ENCODE results near the gene KTN1. TPM values are rescaled to one million over a fixed set of nuclear protein-coding genes. Genes with fewer than 3 reads are reported as not detected.

KTN1 gene
- total and polyA plus RNA-seq, 9 donors, result 84.4 to 144 (median 118) TPM

GRCh38 chr14:55571125-55571889 lies 8.7 kb upstream of the KTN1 start:
- 95 to 99% (median 96%) methylated on average over 7 of the region's 7 CpGs for WGBS, 3 donors
- no peak for DNase-seq
- H3K4me3 ChIP-seq, result no peak overlapping the region
- no peaks in the 10 kb centered on the region for H3K27me3 ChIP-seq
- no peak overlapping the region for H3K27ac ChIP-seq
- H3K36me3 ChIP-seq, result no peaks in the 10 kb centered on the region
- intact Hi-C loops (cut with DNase I), result no loop called here
- TF ChIP-seq, protein P1, sequence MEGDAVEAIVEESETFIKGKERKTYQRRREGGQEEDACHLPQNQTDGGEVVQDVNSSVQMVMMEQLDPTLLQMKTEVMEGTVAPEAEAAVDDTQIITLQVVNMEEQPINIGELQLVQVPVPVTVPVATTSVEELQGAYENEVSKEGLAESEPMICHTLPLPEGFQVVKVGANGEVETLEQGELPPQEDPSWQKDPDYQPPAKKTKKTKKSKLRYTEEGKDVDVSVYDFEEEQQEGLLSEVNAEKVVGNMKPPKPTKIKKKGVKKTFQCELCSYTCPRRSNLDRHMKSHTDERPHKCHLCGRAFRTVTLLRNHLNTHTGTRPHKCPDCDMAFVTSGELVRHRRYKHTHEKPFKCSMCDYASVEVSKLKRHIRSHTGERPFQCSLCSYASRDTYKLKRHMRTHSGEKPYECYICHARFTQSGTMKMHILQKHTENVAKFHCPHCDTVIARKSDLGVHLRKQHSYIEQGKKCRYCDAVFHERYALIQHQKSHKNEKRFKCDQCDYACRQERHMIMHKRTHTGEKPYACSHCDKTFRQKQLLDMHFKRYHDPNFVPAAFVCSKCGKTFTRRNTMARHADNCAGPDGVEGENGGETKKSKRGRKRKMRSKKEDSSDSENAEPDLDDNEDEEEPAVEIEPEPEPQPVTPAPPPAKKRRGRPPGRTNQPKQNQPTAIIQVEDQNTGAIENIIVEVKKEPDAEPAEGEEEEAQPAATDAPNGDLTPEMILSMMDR (IDR thresholded peaks at IDR 0.05), result no peak
- no peak for TF ChIP-seq EP300 (IDR thresholded peaks at IDR 0.05)
- no peak for TF ChIP-seq POLR2A (IDR thresholded peaks at IDR 0.05)
- no peaks in the 10 kb centered on the region for H3K9me3 ChIP-seq
- H3K4me1 ChIP-seq (ENCODE audit: insufficient read depth), result no peaks in the 10 kb centered on the region

DNA sequence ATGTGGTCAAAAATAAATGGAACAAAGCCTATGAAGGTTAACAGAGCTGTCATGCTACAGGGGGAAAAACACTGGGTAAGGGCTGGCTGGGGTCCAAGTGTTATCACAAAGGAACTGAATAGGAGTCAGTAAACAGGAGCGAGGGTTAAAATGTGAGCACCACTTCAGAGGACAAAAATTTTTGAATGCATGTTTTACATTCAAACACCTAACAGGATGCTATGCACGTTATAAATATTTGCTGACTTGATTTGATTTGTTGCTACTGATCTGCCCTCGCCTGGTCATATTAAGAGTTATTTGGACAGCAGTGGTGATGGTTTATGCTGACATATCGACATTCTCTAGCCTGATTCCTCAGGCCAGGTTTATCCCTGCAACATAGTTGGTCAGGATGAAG lies 7.4 kb upstream of the KTN1 start:
- intact Hi-C loops (cut with DNase I), result no loop called here
- H3K4me1 ChIP-seq (ENCODE audit: insufficient read depth), result no peaks in the 10 kb centered on the region
- no peaks in the 10 kb centered on the region for H3K9me3 ChIP-seq
- H3K4me3 ChIP-seq, result no peak overlapping the region
- H3K27ac ChIP-seq, result no peak overlapping the region
- no peak for TF ChIP-seq EP300 (IDR thresholded peaks at IDR 0.05)
- no peak for TF ChIP-seq POLR2A (IDR thresholded peaks at IDR 0.05)
- TF ChIP-seq, protein P1 (IDR thresholded peaks at IDR 0.05), result no peak
- DNase-seq, result no peak
- H3K36me3 ChIP-seq, result no peaks in the 10 kb centered on the region
- WGBS, 3 donors, result 66 to 70% (median 69%) methylated on average over 4 of the region's 4 CpGs
- no peaks in the 10 kb centered on the region for H3K27me3 ChIP-seq

- Histone ChIP-seq H3K36me3 (no peaks in the 10 kb centered on the region), H3K4me3 (no peak overlapping the region), H3K9me3 (no peaks in the 10 kb centered on the region), H3K27me3 (no peaks in the 10 kb centered on the region), H3K4me1 (ENCODE audit: insufficient read depth) (peaks cover 2% of the 10 kb centered on the region), H3K27ac (no peak overlapping the region)
- no peak for DNase-seq
- intact Hi-C loops (cut with DNase I), result loop anchor here in 1 of 4 donors (5.0 kb wide), 1 partner anchor 897 kb away; no protein-coding TSS in a partner anchor
- TF ChIP-seq POLR2A (IDR thresholded peaks at IDR 0.05), result no peak
- no peak for TF ChIP-seq EP300 (IDR thresholded peaks at IDR 0.05)
- TF ChIP-seq, protein P1 (IDR thresholded peaks at IDR 0.05), result no peak
- 82 to 89% (median 83%) methylated on average over 7 of the region's 7 CpGs for WGBS, 3 donors
These were observed 5.0 kb upstream of the KTN1 start for GRCh38 chr14:55574988-55575387.

DNA sequence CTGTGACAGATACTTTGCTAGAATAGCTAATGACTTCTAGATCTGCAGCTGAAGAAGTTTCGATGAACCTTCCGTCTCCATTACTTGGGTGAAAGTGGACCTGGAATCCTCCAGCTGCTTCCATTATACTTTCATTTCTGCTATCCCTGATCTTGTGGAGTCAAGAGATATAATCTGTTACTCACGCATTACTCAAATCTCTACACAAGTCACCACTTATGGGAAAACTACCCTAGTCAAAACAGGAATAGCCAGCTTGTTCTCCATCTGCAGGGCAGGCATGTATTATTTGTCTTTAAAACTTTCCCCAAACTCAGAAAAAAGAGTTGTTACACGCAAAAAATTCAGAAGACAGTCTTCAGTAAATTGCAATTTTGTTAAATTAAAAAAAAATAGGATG lies 2.8 kb upstream of the KTN1 start:
- Histone ChIP-seq H3K36me3 (no peaks in the 10 kb centered on the region), H3K4me1 (ENCODE audit: insufficient read depth) (peaks cover 3% of the 10 kb centered on the region), H3K27ac (no peak overlapping the region), H3K4me3 (no peak overlapping the region), H3K27me3 (no peaks in the 10 kb centered on the region), H3K9me3 (no peaks in the 10 kb centered on the region)
- DNase-seq, result no peak
- TF ChIP-seq, protein P1 (IDR thresholded peaks at IDR 0.05), result no peak
- TF ChIP-seq EP300 (IDR thresholded peaks at IDR 0.05) (no peak), POLR2A (IDR thresholded peaks at IDR 0.05) (no peak)
- intact Hi-C loops (cut with DNase I), result loop anchor here in 1 of 4 donors (5.0 kb wide), 1 partner anchor 895 kb away; no protein-coding TSS in a partner anchor
- WGBS, 3 donors, result 93 to 98% (median 97%) methylated on average over 4 of the region's 4 CpGs

All from ovary (tissue), 9 donors.